PC-9 (cell line): ENCODE results near the gene LEP.

Source experiments
- EZH2 ChIP-seq: fragments of 200-600 bp; sonication (generic); IDR thresholded peaks from 2 replicates; pipeline ENCODE4 v1.8.0; 2017; ENCODE audit warnings: antibody characterized with exemption, low read depth
- TF ChIP-seq, protein P1 (sequence below): fragments of 200-600 bp; sonication (generic); conservative IDR thresholded peaks from 2 replicates; pipeline ENCODE4 v1.6.1; 2017; ENCODE audit warnings: mixed run types, antibody characterized with exemption, mild to moderate bottlenecking, moderate library complexity

DNA sequence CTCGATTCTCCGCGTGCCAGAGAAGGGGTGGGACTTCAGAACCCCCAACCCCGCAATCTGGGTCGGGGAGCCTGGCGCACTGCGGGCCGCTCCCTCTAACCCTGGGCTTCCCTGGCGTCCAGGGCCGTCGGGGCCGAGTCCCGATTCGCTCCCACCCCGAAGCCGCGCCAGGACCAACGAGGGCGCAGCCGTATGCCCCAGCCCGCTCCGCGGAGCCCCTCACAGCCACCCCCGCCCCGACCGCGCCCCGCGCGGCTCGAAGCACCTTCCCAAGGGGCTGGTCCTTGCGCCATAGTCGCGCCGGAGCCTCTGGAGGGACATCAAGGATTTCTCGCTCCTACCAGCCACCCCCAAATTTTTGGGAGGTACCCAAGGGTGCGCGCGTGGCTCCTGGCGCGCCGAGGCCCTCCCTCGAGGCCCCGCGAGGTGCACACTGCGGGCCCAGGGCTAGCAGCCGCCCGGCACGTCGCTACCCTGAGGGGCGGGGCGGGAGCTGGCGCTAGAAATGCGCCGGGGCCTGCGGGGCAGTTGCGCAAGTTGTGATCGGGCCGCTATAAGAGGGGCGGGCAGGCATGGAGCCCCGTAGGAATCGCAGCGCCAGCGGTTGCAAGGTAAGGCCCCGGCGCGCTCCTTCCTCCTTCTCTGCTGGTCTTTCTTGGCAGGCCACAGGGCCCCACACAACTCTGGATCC lies at the start of gene LEP:
- TF ChIP-seq, protein P1, sequence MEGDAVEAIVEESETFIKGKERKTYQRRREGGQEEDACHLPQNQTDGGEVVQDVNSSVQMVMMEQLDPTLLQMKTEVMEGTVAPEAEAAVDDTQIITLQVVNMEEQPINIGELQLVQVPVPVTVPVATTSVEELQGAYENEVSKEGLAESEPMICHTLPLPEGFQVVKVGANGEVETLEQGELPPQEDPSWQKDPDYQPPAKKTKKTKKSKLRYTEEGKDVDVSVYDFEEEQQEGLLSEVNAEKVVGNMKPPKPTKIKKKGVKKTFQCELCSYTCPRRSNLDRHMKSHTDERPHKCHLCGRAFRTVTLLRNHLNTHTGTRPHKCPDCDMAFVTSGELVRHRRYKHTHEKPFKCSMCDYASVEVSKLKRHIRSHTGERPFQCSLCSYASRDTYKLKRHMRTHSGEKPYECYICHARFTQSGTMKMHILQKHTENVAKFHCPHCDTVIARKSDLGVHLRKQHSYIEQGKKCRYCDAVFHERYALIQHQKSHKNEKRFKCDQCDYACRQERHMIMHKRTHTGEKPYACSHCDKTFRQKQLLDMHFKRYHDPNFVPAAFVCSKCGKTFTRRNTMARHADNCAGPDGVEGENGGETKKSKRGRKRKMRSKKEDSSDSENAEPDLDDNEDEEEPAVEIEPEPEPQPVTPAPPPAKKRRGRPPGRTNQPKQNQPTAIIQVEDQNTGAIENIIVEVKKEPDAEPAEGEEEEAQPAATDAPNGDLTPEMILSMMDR: no peak
- no peak for TF ChIP-seq EZH2
